HEK293T (cell line): Measurements from ENCODE around the gene RHBDD1.

Source experiments
- CTCF ChIA-PET: fragments of 350-600 bp; formaldehyde crosslinking; extraction: SDS; loops from one replicate; lab custom pipeline; 2021; ENCODE audit warnings: antibody characterized with exemption, inconsistent platforms; lab: Yijun Ruan, JAX
- POLR2A ChIA-PET: fragments of 350-600 bp; formaldehyde crosslinking; extraction: SDS; loops from one replicate; lab custom pipeline; 2020; ENCODE audit warnings: antibody characterized with exemption, inconsistent platforms; lab: Yijun Ruan, JAX
- DNase-seq: peaks from one replicate; pipeline ENCODE4 v3.0.0; 2012; ENCODE audit warnings: mixed read lengths; ENCODE audit errors: extremely low spot score
- ARNT ChIP-seq: fragments of 450-650 bp; IDR thresholded peaks from 2 replicates; pipeline ENCODE4 v1.6.1; 2017; ENCODE audit warnings: mild to moderate bottlenecking
- BHLHE40 ChIP-seq: fragments of 450-650 bp; IDR thresholded peaks from 2 replicates; pipeline ENCODE4 v1.6.1; 2016; ENCODE audit warnings: mild to moderate bottlenecking, moderate library complexity, borderline replicate concordance
- CTBP1 ChIP-seq: fragments of 450-650 bp; IDR thresholded peaks from 2 replicates; pipeline ENCODE4 v1.6.1; 2016; ENCODE audit warnings: borderline replicate concordance
- ELF4 ChIP-seq: fragments of 450-650 bp; IDR thresholded peaks from 2 replicates; pipeline ENCODE4 v1.6.1; 2017; ENCODE audit warnings: antibody characterized with exemption
- FOXA1 ChIP-seq: fragments of 450-650 bp; IDR thresholded peaks from 2 replicates; pipeline ENCODE4 v1.6.1; 2016; ENCODE audit warnings: mild to moderate bottlenecking
- FOXK2 ChIP-seq: fragments of 450-650 bp; IDR thresholded peaks from 2 replicates; pipeline ENCODE4 v1.6.1; 2016; ENCODE audit warnings: mild to moderate bottlenecking
- FOXM1 ChIP-seq: fragments of 450-650 bp; IDR thresholded peaks from 2 replicates; pipeline ENCODE4 v1.6.1; 2017; ENCODE audit warnings: mild to moderate bottlenecking, borderline replicate concordance
- HDGF ChIP-seq: fragments of 450-650 bp; IDR thresholded peaks from 2 replicates; pipeline ENCODE4 v1.6.1; 2017; ENCODE audit warnings: antibody characterized with exemption, borderline replicate concordance
- L3MBTL2 ChIP-seq: fragments of 450-650 bp; conservative IDR thresholded peaks from 2 replicates; pipeline ENCODE4 v1.6.1; 2016; ENCODE audit warnings: mild to moderate bottlenecking
- LEF1 ChIP-seq: fragments of 450-650 bp; IDR thresholded peaks from 2 replicates; pipeline ENCODE4 v1.6.1; 2017; ENCODE audit warnings: mild to moderate bottlenecking, borderline replicate concordance
- NFRKB ChIP-seq: fragments of 450-650 bp; IDR thresholded peaks from 2 replicates; pipeline ENCODE4 v1.6.1; 2016; ENCODE audit warnings: mild to moderate bottlenecking, moderate library complexity
- PKNOX1 ChIP-seq: fragments of 450-650 bp; IDR thresholded peaks from 2 replicates; pipeline ENCODE4 v1.6.1; 2016
- SP1 ChIP-seq: fragments of 450-650 bp; IDR thresholded peaks from 2 replicates; pipeline ENCODE4 v1.6.1; 2017
- SUZ12 ChIP-seq: fragments of 450-650 bp; IDR thresholded peaks from 2 replicates; pipeline ENCODE4 v1.6.1; 2016; ENCODE audit warnings: mild to moderate bottlenecking
- TARDBP ChIP-seq: fragments of 450-650 bp; IDR thresholded peaks from 2 replicates; pipeline ENCODE4 v1.6.1; 2016
- ZNF384 ChIP-seq: fragments of 450-650 bp; IDR thresholded peaks from 2 replicates; pipeline ENCODE4 v1.6.1; 2016

The RHBDD1 gene

DNA sequence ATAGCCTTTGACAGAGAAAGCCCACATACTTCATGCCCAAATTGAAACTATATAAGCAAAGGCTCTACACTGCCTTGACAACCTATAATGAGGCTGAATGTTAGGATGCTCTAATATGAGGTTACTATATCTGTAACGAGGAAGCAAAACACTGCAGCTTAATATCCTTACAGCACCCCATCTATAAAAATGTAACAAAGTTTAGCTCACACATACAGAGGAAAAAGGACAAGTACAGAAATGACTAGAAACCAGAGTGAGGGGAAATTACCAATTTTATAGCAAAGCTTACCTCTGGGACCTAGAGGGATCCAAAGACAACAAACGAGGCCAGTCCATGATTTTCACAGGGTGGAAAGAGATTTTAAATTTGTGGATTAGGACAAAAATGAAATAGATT lies 189.7 kb downstream of the RHBDD1 start:
- ChIA-PET CTCF (no interaction called here), POLR2A (no interaction called here)
- DNase-seq, result no peak
- TF ChIP-seq FOXK2 (no peak), TARDBP (no peak), SP1 (no peak), ARNT (no peak), NFRKB (no peak), L3MBTL2 (no peak), FOXA1 (no peak), BHLHE40 (no peak), PKNOX1 (no peak), LEF1 (no peak), FOXM1 (no peak), SUZ12 (no peak), ZNF384 (no peak), ELF4 (no peak), CTBP1 (no peak), HDGF (no peak)

GRCh38 chr2:227029426-227030105 lies 193.7 kb downstream of the RHBDD1 start:
- CTCF ChIA-PET, result no interaction called here

DNA sequence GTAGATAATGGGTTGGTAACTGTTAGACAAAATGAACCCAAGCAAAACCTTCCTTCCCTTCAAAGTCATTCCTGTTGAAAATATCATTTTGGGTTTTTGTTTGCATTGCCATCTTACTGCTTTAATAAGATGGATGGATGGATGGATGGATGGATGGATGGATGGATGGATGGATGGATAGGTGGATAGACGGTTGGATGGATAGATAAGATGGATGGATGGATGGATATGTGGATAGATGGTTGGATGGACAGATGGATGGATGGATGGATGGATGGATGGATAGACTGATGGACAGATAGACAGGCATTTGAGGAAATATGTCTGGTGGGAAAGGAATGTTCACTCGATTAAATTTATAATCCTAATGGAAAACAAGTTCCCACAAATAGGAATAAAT lies 194.9 kb downstream of the RHBDD1 start:
- TF ChIP-seq SUZ12 (no peak), L3MBTL2 (no peak), FOXK2 (no peak), ZNF384 (no peak), SP1 (no peak), BHLHE40 (no peak), ELF4 (no peak)
- ChIA-PET POLR2A (interaction anchor here (0.6 kb wide), 1 partner anchor 397 kb away, joined by 3 read pairs; no protein-coding TSS in a partner anchor), CTCF (no interaction called here)
- no peak for DNase-seq

More at GRCh38 chr2:227029426-227030105, 193.7 kb downstream of the RHBDD1 start:
- DNase-seq, result no peak
- TF ChIP-seq ARNT, result no peak
- TF ChIP-seq NFRKB, result no peak
- TF ChIP-seq HDGF, result no peak
- TF ChIP-seq LEF1, result no peak
- TF ChIP-seq CTBP1, result no peak
- no peak for TF ChIP-seq FOXA1
- no peak for TF ChIP-seq FOXM1
- no peak for TF ChIP-seq ZNF384
- no peak for TF ChIP-seq SUZ12
- POLR2A ChIA-PET, result no interaction called here

DNA sequence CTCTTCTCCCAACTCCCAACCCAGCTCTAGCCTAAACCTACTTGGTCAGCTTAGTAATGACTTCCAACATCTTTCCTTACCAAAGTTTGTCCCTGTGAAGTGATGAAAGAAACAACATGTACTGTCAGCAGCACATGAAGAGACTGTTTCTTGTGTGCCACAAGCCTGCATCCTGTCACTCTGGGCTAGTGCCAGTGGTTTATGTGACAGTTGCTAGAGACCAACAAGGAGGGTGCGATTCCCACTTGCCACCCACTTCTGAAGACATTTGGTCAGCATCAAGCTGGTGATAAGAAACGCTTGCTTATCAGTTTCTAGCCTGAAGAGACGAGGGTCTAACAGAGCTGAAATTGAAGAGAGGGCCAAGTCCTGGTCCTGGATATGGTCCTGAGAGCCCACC lies 195.5 kb downstream of the RHBDD1 start:
- ChIA-PET CTCF (no interaction called here), POLR2A (interaction anchor here (0.6 kb wide), 1 partner anchor 396 kb away, joined by 3 read pairs; no protein-coding TSS in a partner anchor)
- DNase-seq, result no peak
- TF ChIP-seq TARDBP (no peak), ZNF384 (no peak), CTBP1 (no peak), L3MBTL2 (no peak)

DNA sequence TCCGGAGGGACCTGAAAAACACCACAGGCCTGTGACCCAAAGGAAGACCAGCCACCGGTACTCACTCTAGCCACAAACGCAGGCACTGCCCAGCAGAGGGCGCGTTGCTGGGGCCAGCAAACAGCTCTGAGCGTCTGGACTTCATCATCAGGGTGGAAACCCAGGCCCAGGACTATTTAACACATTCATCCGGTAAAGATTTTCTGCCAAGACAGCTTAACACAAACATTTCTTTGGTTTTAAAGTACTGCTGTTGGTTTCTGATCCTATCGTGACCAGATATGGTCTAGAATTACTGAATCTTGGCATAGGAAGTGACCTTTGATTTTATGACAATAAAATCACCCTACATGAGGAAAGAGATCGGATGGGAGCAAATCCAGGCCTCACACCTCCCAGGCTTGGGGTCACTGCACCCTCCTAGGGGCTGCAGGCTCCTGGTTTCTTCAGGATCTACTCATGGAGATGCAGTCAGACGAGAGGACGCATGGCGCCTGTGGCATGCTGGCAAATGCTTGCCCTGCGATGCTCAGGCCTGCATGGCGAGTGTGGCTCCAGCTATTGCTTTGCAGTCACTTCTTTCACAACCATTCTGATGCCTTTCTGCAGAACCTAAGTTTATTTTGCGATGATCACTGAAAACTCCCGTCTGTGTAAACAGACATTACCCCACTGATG lies 197.8 kb downstream of the RHBDD1 start:
- peak; percentile 72 for DNase-seq
- TF ChIP-seq FOXM1 (no peak), LEF1 (no peak), FOXA1 (no peak), NFRKB (no peak), BHLHE40 (no peak), FOXK2 (no peak), L3MBTL2 (no peak), SP1 (no peak), CTBP1 (no peak), ARNT (no peak), PKNOX1 (no peak), ELF4 (no peak), SUZ12 (no peak)
- ChIA-PET CTCF (interaction anchor here (0.6 to 1.6 kb wide), 7 partner anchors 11 to 805 kb away, joined by 3 to 4 read pairs (median 3); no protein-coding TSS in a partner anchor), POLR2A (no interaction called here)

- CTCF ChIA-PET, result no interaction called here
- no peak for DNase-seq
- TF ChIP-seq HDGF (no peak), CTBP1 (no peak), NFRKB (no peak), LEF1 (no peak), FOXA1 (no peak), ZNF384 (no peak), FOXK2 (no peak), ELF4 (no peak)
- POLR2A ChIA-PET, result no interaction called here
Measured at GRCh38 chr2:227035711-227036367, 200.0 kb downstream of the RHBDD1 start.

DNA sequence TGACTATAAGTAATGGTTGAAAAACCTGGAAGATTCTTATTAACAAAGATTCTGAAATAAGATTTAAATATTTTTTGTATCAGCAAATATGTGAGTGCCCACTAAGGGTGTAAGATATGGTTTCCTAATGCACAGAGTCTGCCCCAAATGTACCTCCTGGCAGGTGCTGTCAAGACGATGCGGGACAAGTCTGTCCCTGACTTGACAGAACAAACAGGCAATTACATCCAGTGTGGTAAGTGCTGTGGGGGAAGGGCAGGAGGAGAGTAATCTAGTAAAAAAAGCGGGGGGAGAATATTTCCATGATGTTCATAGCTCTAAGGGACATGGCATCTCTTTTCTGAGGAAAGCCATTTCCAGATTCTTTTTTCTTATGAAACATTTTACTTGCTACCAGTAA lies 200.7 kb downstream of the RHBDD1 start:
- ChIA-PET CTCF (no interaction called here), POLR2A (no interaction called here)
- TF ChIP-seq FOXM1 (no peak), SUZ12 (no peak), SP1 (no peak), PKNOX1 (no peak), FOXK2 (no peak), ZNF384 (no peak), TARDBP (no peak), NFRKB (no peak), ELF4 (no peak), ARNT (no peak), L3MBTL2 (no peak), HDGF (no peak), BHLHE40 (no peak), CTBP1 (no peak), LEF1 (no peak), FOXA1 (no peak)
- no peak for DNase-seq
